ENCODE data around the gene UNC45B.

DNA sequence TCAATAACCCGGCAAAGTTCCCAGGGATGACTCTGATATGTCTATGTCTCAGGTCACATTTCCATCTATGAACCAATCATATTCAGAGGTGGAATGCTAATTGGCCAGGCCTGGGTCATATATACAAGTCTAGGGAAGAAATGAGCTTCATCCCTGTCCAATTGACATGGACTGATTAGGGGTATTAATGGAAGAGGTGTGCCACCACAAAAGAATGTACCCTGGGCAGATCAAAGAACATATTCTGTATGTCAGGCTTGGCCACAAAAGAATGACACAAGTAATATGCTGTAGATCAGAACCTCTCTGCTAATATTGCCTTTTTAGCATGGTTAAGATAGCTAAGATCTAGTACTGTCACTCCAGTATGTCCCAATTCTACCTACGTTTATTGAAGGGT is 39.9 kb downstream of the UNC45B start:
- TF ChIP-seq, protein P1, sequence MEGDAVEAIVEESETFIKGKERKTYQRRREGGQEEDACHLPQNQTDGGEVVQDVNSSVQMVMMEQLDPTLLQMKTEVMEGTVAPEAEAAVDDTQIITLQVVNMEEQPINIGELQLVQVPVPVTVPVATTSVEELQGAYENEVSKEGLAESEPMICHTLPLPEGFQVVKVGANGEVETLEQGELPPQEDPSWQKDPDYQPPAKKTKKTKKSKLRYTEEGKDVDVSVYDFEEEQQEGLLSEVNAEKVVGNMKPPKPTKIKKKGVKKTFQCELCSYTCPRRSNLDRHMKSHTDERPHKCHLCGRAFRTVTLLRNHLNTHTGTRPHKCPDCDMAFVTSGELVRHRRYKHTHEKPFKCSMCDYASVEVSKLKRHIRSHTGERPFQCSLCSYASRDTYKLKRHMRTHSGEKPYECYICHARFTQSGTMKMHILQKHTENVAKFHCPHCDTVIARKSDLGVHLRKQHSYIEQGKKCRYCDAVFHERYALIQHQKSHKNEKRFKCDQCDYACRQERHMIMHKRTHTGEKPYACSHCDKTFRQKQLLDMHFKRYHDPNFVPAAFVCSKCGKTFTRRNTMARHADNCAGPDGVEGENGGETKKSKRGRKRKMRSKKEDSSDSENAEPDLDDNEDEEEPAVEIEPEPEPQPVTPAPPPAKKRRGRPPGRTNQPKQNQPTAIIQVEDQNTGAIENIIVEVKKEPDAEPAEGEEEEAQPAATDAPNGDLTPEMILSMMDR (IDR thresholded peaks at IDR 0.05): no peak
- no peak for TF ChIP-seq POLR2A (IDR thresholded peaks at IDR 0.05)

All from Peyer's patch (tissue), 4 donors.